Kidney (tissue), 14 donors: Measurements from ENCODE around the gene CRYL1. TPM values are rescaled to one million over a fixed set of nuclear protein-coding genes. Genes with fewer than 3 reads are reported as not detected.

Source experiments
- DNase-seq, 5 donors: peaks; one replicate each; pipeline ENCODE4 v3.0.0-alpha.2; 2013 to 2020
- FAIRE-seq: peaks from 2 replicates; lab custom pipeline; 2012; peaks lifted over from hg19 to GRCh38; lab: Jason Lieb, UNC
- H3K27ac ChIP-seq, 2 donors: one replicate each; pipeline ENCODE4 v1.7.0; 2013; ENCODE audit warnings: low read depth in 2 of 2, low read length in 2 of 2, inconsistent platforms in 1 of 2
- H3K27me3 ChIP-seq: one replicate; pipeline ENCODE4 v1.7.1; 2013; ENCODE audit warnings: low read length, inconsistent platforms; ENCODE audit not compliant: control insufficient read depth, insufficient read depth
- H3K36me3 ChIP-seq, 3 donors: one replicate each; pipeline versions ENCODE4 v1.7.0 to v1.7.1; 2013; ENCODE audit warnings: low read length in 3 of 3, control low read depth in 1 of 3, inconsistent platforms in 1 of 3; ENCODE audit not compliant: insufficient read depth in 3 of 3, control insufficient read depth in 2 of 3
- H3K4me1 ChIP-seq, 3 donors: one replicate each; pipeline versions ENCODE4 v1.7.0 to v1.7.1; 2013; ENCODE audit warnings: low read length in 3 of 3, inconsistent platforms in 1 of 3, low read depth in 1 of 3; ENCODE audit not compliant: control insufficient read depth in 2 of 3, insufficient read depth in 2 of 3
- H3K4me3 ChIP-seq, 3 donors: one replicate each; pipeline versions ENCODE4 v1.7.0 to v1.8.1; 2013; ENCODE audit warnings: low read length in 3 of 3, control low read depth in 1 of 3, inconsistent platforms in 1 of 3
- H3K9ac ChIP-seq, 3 donors: one replicate each; pipeline versions ENCODE4 v1.7.0 to v1.7.1; 2013; ENCODE audit warnings: low read length in 3 of 3, control low read depth in 1 of 3, inconsistent platforms in 1 of 3
- H3K9me3 ChIP-seq, 3 donors: one replicate each; pipeline versions ENCODE4 v1.7.0 to v1.7.1; 2013; ENCODE audit warnings: low read length in 3 of 3, control low read depth in 1 of 3, inconsistent platforms in 1 of 3; ENCODE audit not compliant: control insufficient read depth in 2 of 3, insufficient read depth in 1 of 3
- intact Hi-C: fragments of 100-400 bp; cut with DNase I; formaldehyde crosslinking; loops from one replicate; pipeline ENCODE4 v1.11.1; 2022
- polyA plus RNA-seq: library from polyadenylated mRNA; stranded (reverse); fragments of 350-450 nt; fragmentation: Illumina TruSeq; extraction: RNeasy Lipid Tissue Mini Kit (QIAGEN cat#74804); gene quantifications from one replicate; pipeline ENCODE4 v1.2.3, GENCODE V29; 2014; ENCODE audit warnings: low read depth, low replicate concordance; ENCODE audit not compliant: insufficient read depth
- total RNA-seq: library from RNA; stranded (reverse); fragmentation: NEBNext Ultra II Directional; extraction: Animal tissue kit (Norgen Biotek cat#: 25700); gene quantifications from one replicate; pipeline ENCODE4 v1.2.1, GENCODE V29; 2021
- TF ChIP-seq, protein P1 (sequence below): IDR thresholded peaks from 3 replicates; pipeline ENCODE4 v1.5.1; 2012; ENCODE audit warnings: mild to moderate bottlenecking, moderate library complexity, borderline replicate concordance; ENCODE audit not compliant: insufficient read depth; ENCODE audit errors: extremely low read depth
- donor health status: control.
- donor health status: control.
- donor health status: control.
- donor health status: control.
- donor health status: control.
- donor health status: DM: yes; HTN: yes; CAD: no.
- donor health status: Normal renal cell carcinoma (clear cell type).

CRYL1 gene
- total and polyA plus RNA-seq, 2 donors from 2014 or later, result 130 to 462 TPM

DNA sequence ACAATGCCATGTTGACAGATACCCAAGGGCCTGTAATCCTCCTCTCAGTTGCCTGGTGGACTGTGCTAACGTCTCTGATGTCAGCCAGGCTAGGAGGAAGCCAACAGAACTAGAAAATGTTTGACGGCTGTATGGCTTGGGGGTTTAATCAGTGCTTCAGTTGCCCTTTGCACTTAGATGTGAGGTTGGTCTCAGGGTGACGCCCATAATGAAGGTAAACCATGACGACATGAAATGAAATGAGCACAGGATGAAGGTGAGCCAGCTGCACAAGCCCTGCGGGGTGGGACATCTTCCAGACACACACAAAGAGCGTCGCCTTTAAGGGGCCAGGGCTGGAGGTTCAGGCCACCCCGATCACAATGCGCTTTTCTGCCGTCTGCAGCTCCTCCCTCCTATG lies 127.2 kb downstream of the CRYL1 start:
- no peak overlapping the region for H3K4me3 ChIP-seq
- no peaks in the 10 kb centered on the region for H3K9me3 ChIP-seq
- H3K27me3 ChIP-seq, result no peaks in the 10 kb centered on the region
- no peaks in the 10 kb centered on the region for H3K4me1 ChIP-seq
- no peak for DNase-seq
- FAIRE-seq, result no peak
- peaks cover 0 to 6% (median 0%) of the 10 kb centered on the region in 3 donors for H3K36me3 ChIP-seq
- H3K27ac ChIP-seq, result no peak overlapping the region
- TF ChIP-seq, protein P1, sequence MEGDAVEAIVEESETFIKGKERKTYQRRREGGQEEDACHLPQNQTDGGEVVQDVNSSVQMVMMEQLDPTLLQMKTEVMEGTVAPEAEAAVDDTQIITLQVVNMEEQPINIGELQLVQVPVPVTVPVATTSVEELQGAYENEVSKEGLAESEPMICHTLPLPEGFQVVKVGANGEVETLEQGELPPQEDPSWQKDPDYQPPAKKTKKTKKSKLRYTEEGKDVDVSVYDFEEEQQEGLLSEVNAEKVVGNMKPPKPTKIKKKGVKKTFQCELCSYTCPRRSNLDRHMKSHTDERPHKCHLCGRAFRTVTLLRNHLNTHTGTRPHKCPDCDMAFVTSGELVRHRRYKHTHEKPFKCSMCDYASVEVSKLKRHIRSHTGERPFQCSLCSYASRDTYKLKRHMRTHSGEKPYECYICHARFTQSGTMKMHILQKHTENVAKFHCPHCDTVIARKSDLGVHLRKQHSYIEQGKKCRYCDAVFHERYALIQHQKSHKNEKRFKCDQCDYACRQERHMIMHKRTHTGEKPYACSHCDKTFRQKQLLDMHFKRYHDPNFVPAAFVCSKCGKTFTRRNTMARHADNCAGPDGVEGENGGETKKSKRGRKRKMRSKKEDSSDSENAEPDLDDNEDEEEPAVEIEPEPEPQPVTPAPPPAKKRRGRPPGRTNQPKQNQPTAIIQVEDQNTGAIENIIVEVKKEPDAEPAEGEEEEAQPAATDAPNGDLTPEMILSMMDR, result no peak
- intact Hi-C loops, result no loop called here
- H3K9ac ChIP-seq, result no peak overlapping the region

- Histone ChIP-seq H3K9me3 (no peaks in the 10 kb centered on the region), H3K9ac (no peak overlapping the region), H3K4me1 (no peaks in the 10 kb centered on the region), H3K27me3 (no peaks in the 10 kb centered on the region), H3K4me3 (no peak overlapping the region), H3K27ac (no peak overlapping the region), H3K36me3 (peaks cover 0 to under 1% (median 0%) of the 10 kb centered on the region in 3 donors)
- intact Hi-C loops, result no loop called here
- TF ChIP-seq, protein P1, result no peak
- no peak for DNase-seq
- FAIRE-seq, result no peak
Observed at GRCh38 chr13:20397896-20398295, 127.8 kb downstream of the CRYL1 start.

DNA sequence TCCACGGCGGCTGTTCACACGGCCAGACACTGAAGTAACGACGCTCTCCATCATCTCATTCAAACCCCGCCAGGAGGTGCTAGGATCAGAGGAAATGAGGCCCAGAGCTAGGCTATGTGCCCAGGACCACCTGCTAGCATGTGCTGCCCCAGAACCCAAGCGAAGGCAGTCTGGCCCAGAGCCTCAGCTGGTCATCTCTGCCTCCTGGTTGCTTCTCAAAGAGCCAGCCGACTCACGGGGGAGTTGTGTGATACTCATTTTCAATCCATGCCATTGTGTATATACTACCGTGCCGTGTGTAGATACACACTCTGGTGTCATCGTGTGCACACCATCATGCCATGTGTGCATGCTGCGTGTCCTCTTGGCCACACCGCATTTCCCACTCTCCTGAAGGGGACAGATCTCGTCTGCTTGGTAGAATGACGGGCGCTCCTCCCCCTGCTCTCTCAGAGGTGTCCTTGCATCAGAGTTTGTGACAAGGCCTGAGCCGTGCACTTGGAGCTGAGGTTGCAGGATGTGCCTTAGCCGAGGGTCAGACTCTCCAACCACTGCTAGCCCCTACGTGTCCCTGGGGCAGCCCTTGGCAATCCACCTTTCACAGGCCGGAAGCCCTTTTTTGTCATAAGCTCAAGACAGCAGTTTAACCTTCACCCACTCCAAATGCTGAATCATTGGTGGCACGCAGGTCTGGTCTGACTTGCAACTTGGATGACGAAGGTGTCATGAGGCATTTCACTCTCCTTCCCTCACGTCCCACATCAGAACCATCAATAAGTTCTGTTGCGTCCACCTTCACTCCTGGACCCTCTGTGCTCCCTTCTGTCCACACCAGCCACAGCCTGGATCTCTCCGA lies 130.4 kb downstream of the CRYL1 start:
- Histone ChIP-seq H3K27me3 (no peaks in the 10 kb centered on the region), H3K9ac (no peak overlapping the region), H3K36me3 (no peaks in the 10 kb centered on the region), H3K4me3 (no peak overlapping the region), H3K4me1 (no peaks in the 10 kb centered on the region), H3K27ac (no peak overlapping the region), H3K9me3 (peaks cover 0 to 2% (median 0%) of the 10 kb centered on the region in 3 donors)
- TF ChIP-seq, protein P1, result no peak
- intact Hi-C loops, result no loop called here
- DNase-seq (no peak), FAIRE-seq (no peak)
